HPDE6-E6E7 (cell line): ENCODE measurements around the gene PTPRT.
"Not testable (repeated sequence)": the region's sequence is repeated elsewhere in the genome, so short reads cannot be mapped to it uniquely, and the experiment has no call there.

ENCODE experiments used
- DNase-seq: peaks from one replicate; pipeline ENCODE4 v3.0.0; 2011; ENCODE audit warnings: missing footprints; ENCODE audit errors: extremely low spot score

The PTPRT gene

GRCh38 chr20:42308171-42308570 is 881.5 kb downstream of the PTPRT start:
- DNase-seq = no peak

GRCh38 chr20:42295592-42295991 is 894.1 kb downstream of the PTPRT start:
- no peak for DNase-seq

- no peak for DNase-seq
Observed at GRCh38 chr20:42294976-42295375, 894.7 kb downstream of the PTPRT start.

GRCh38 chr20:42281801-42282200 is 907.9 kb downstream of the PTPRT start:
- no peak for DNase-seq

- no peak for DNase-seq
Observed at GRCh38 chr20:42276718-42277602, 912.7 kb downstream of the PTPRT start.

GRCh38 chr20:42274986-42275385 is 914.7 kb downstream of the PTPRT start:
- no peak for DNase-seq

- DNase-seq = no peak
Observed at GRCh38 chr20:42272516-42272915, 917.2 kb downstream of the PTPRT start.

- no peak for DNase-seq
Observed at GRCh38 chr20:42270539-42270938, 919.2 kb downstream of the PTPRT start.

- no peak for DNase-seq
Observed at GRCh38 chr20:42267793-42268384, 921.8 kb downstream of the PTPRT start.

GRCh38 chr20:42261766-42262270 is 927.9 kb downstream of the PTPRT start:
- no peak for DNase-seq

- no peak for DNase-seq
Observed at GRCh38 chr20:42260184-42260583, 929.5 kb downstream of the PTPRT start.

- DNase-seq = no peak
Observed at GRCh38 chr20:42259389-42259788, 930.3 kb downstream of the PTPRT start.

- DNase-seq = no peak
Observed at GRCh38 chr20:42258564-42259302, 931.0 kb downstream of the PTPRT start.

- no peak for DNase-seq
Observed at GRCh38 chr20:42255821-42256220, 933.9 kb downstream of the PTPRT start.

- DNase-seq = no peak
Observed at GRCh38 chr20:42254673-42255072, 935.0 kb downstream of the PTPRT start.

GRCh38 chr20:42252116-42252515 is 937.6 kb downstream of the PTPRT start:
- DNase-seq = no peak

- no peak for DNase-seq
Observed at GRCh38 chr20:42218621-42219374, 970.9 kb downstream of the PTPRT start.

GRCh38 chr20:42214074-42214473 is 975.6 kb downstream of the PTPRT start:
- DNase-seq = no peak

GRCh38 chr20:42212391-42212790 is 977.3 kb downstream of the PTPRT start:
- DNase-seq = no peak

- DNase-seq = not testable (repeated sequence)
Observed at GRCh38 chr20:42206557-42206956, 983.1 kb downstream of the PTPRT start.

- no peak for DNase-seq
Observed at GRCh38 chr20:42204109-42204660, 985.5 kb downstream of the PTPRT start.
